H9 (cell line): ENCODE data around the gene SHANK3. TPM values are rescaled to one million over a fixed set of nuclear protein-coding genes. Genes with fewer than 3 reads are reported as not detected.

Experiments used
- DNase-seq: peaks from one replicate; pipeline ENCODE4 v3.0.0-alpha.2; 2017
- H2AFZ ChIP-seq: one replicate; pipeline ENCODE4 v1.6.1; 2013; ENCODE audit warnings: mild to moderate bottlenecking, low read length, control low read depth, moderate library complexity
- H2AK5ac ChIP-seq: 2 replicates; pipeline ENCODE4 v1.6.1; 2013; ENCODE audit warnings: low read length, control low read depth, mixed read lengths; ENCODE audit not compliant: insufficient read length
- H2BK120ac ChIP-seq: one replicate; pipeline ENCODE4 v1.6.1; 2013; ENCODE audit warnings: low read depth, mild to moderate bottlenecking, low read length, control low read depth, inconsistent platforms; ENCODE audit not compliant: poor library complexity, severe bottlenecking
- H2BK12ac ChIP-seq: 2 replicates; pipeline ENCODE4 v1.6.1; 2013; ENCODE audit warnings: low read length, control low read depth, mixed read lengths, low read depth; ENCODE audit not compliant: insufficient read length
- H2BK15ac ChIP-seq: 2 replicates; pipeline ENCODE4 v1.6.1; 2013; ENCODE audit warnings: low read depth, low read length, control low read depth
- H2BK20ac ChIP-seq: one replicate; pipeline ENCODE4 v1.6.1; 2013; ENCODE audit warnings: low read depth, mild to moderate bottlenecking, low read length, control low read depth, inconsistent platforms; ENCODE audit not compliant: poor library complexity, severe bottlenecking
- H2BK5ac ChIP-seq: 2 replicates; pipeline ENCODE4 v1.6.1; 2013; ENCODE audit warnings: low read length, control low read depth, mixed read lengths; ENCODE audit not compliant: insufficient read length
- H3K14ac ChIP-seq: 2 replicates; pipeline ENCODE4 v1.6.1; 2013; ENCODE audit warnings: low read length, control low read depth; ENCODE audit not compliant: insufficient read depth
- H3K18ac ChIP-seq: 2 replicates; pipeline ENCODE4 v1.6.1; 2013; ENCODE audit warnings: low read depth, mild to moderate bottlenecking, mixed read lengths, low read length, control low read depth; ENCODE audit not compliant: insufficient read length
- H3K23ac ChIP-seq: 2 replicates; pipeline ENCODE4 v1.6.1; 2013; ENCODE audit warnings: low read length, control low read depth, mixed read lengths, low read depth; ENCODE audit not compliant: insufficient read length
- H3K23me2 ChIP-seq: 2 replicates; pipeline ENCODE4 v1.6.1; 2013; ENCODE audit warnings: low read depth, mild to moderate bottlenecking, mixed read lengths, low read length, control low read depth; ENCODE audit not compliant: insufficient read length, poor library complexity, severe bottlenecking
- H3K27ac ChIP-seq: 2 replicates; pipeline ENCODE4 v1.5.1; 2013; ENCODE audit warnings: low read length, control low read depth, mixed read lengths, low read depth; ENCODE audit not compliant: insufficient read length
- H3K27me3 ChIP-seq: 2 replicates; pipeline ENCODE4 v1.6.1; 2013; ENCODE audit warnings: low read length, control low read depth, inconsistent platforms; ENCODE audit not compliant: insufficient read depth
- H3K4ac ChIP-seq: 2 replicates; pipeline ENCODE4 v1.6.1; 2013; ENCODE audit warnings: low read depth, mild to moderate bottlenecking, control low read depth, inconsistent platforms, low read length, moderate library complexity
- H3K4me1 ChIP-seq: 2 replicates; pipeline ENCODE4 v1.6.1; 2013; ENCODE audit warnings: low read length, control low read depth, inconsistent platforms; ENCODE audit not compliant: insufficient read depth
- H3K4me2 ChIP-seq: 2 replicates; pipeline ENCODE4 v1.6.1; 2013; ENCODE audit warnings: low read length, control low read depth, mixed read lengths; ENCODE audit not compliant: insufficient read length, insufficient read depth
- H3K56ac ChIP-seq: 2 replicates; pipeline ENCODE4 v1.6.1; 2013; ENCODE audit warnings: low read depth, mild to moderate bottlenecking, mixed read lengths, low read length, control low read depth; ENCODE audit not compliant: insufficient read length
- H3K79me1 ChIP-seq: 2 replicates; pipeline ENCODE4 v1.6.1; 2013; ENCODE audit warnings: low read depth, mild to moderate bottlenecking, moderate library complexity, low read length, control low read depth, inconsistent platforms; ENCODE audit not compliant: insufficient read depth, poor library complexity, severe bottlenecking
- H3K79me2 ChIP-seq: 2 replicates; pipeline ENCODE4 v1.6.1; 2013; ENCODE audit warnings: low read length, control low read depth, inconsistent platforms; ENCODE audit not compliant: insufficient read depth
- H3K9ac ChIP-seq: 2 replicates; pipeline ENCODE4 v1.6.1; 2013; ENCODE audit warnings: low read length, control low read depth, mixed read lengths; ENCODE audit not compliant: insufficient read length; ENCODE audit errors: extremely low read depth
- H3K9me3 ChIP-seq: one replicate; pipeline ENCODE4 v1.6.1; 2013; ENCODE audit warnings: low read depth, low read length, inconsistent platforms; ENCODE audit not compliant: control insufficient read depth
- H3T11ph ChIP-seq: one replicate; pipeline ENCODE4 v1.6.1; 2013; ENCODE audit warnings: mild to moderate bottlenecking, low read length, control low read depth, inconsistent platforms
- H4K20me1 ChIP-seq: one replicate; pipeline ENCODE4 v1.6.1; 2013; ENCODE audit not compliant: control insufficient read depth, insufficient read length, insufficient read depth
- H4K5ac ChIP-seq: 2 replicates; pipeline ENCODE4 v1.6.1; 2013; ENCODE audit warnings: low read depth, mild to moderate bottlenecking, mixed read lengths, low read length, control low read depth; ENCODE audit not compliant: insufficient read length
- H4K8ac ChIP-seq: replicated peaks from 2 replicates; pipeline ENCODE4 v1.6.1; 2013; ENCODE audit warnings: low read length, control low read depth, mixed read lengths, low read depth; ENCODE audit not compliant: insufficient read length
- H4K91ac ChIP-seq: 2 replicates; pipeline ENCODE4 v1.6.1; 2013; ENCODE audit warnings: low read depth, mild to moderate bottlenecking, moderate library complexity, mixed read lengths, low read length, control low read depth; ENCODE audit not compliant: insufficient read length
- H3K27ac Mint-ChIP-seq, 3 experiments: 2 replicates in 2 of 3; 3 replicates in 1 of 3; pipeline ENCODE4 v1.8.0; 2020 to 2021; ENCODE audit warnings: mixed read lengths in 3 of 3, mild to moderate bottlenecking in 1 of 3, moderate library complexity in 1 of 3
- H3K27me3 Mint-ChIP-seq: 2 replicates; pipeline ENCODE4 v1.8.0; 2021; ENCODE audit warnings: low read depth, mild to moderate bottlenecking, moderate library complexity, mixed read lengths
- H3K36me3 Mint-ChIP-seq, 3 experiments: 2 replicates in 2 of 3; 3 replicates in 1 of 3; pipeline ENCODE4 v1.8.0; 2020 to 2021; ENCODE audit warnings: low read depth in 3 of 3, mixed read lengths in 3 of 3; ENCODE audit not compliant: insufficient read depth in 1 of 3
- H3K4me1 Mint-ChIP-seq, 2 experiments: 2 replicates each; pipeline ENCODE4 v1.8.0; 2020; ENCODE audit warnings: mixed read lengths in 2 of 2
- H3K4me3 Mint-ChIP-seq, 2 experiments: 2 replicates in 1 of 2; 3 replicates in 1 of 2; pipeline ENCODE4 v1.8.0; 2020 to 2021; ENCODE audit warnings: mild to moderate bottlenecking in 2 of 2, mixed read lengths in 2 of 2, moderate library complexity in 1 of 2
- H3K9me3 Mint-ChIP-seq, 2 experiments: 2 replicates in 1 of 2; 3 replicates in 1 of 2; pipeline ENCODE4 v1.8.0; 2020; ENCODE audit warnings: mild to moderate bottlenecking in 2 of 2, mixed read lengths in 2 of 2, moderate library complexity in 1 of 2
- CTCF ChIP-seq: fragments of 200-600 bp; sonication (generic); conservative IDR thresholded peaks from 3 replicates; pipeline ENCODE4 v1.8.0; 2021; ENCODE audit warnings: antibody characterized with exemption, mild to moderate bottlenecking
- WGBS: extraction: QIAGEN DNeasy Blood & Tissue Kit; methylation state at CpG from one replicate; pipeline ENCODE4 v1.1.7; 2013; ENCODE audit warnings: missing lambda C conversion rate, low lambda C conversion rate, mixed read lengths; ENCODE audit not compliant: insufficient read length; ENCODE audit errors: extremely low coverage; 5-methylcytosine and 5-hydroxymethylcytosine counted together
- total RNA-seq: library from RNA; stranded (reverse); gene quantifications from 2 replicates; pipeline ENCODE4 v1.2.1, GENCODE V29; 2021

Gene SHANK3
- total RNA-seq, 1 experiment from 2014 or later: 8.7 TPM

- Histone ChIP-seq H3K27me3 (peaks cover 6% of the 10 kb centered on the region; the same call in 1 of the 2 replicates), H4K20me1 (no peaks in the 10 kb centered on the region), H3K23ac (peak overlapping the region; percentile 2), H2BK5ac (no peak overlapping the region), H3K4me1 (no peaks in the 10 kb centered on the region; the same call in 1 of the 2 replicates), H3K9me3 (no peaks in the 10 kb centered on the region), H3T11ph (no peak overlapping the region), H3K27ac (no peak overlapping the region), H2AFZ (no peak overlapping the region), H4K8ac (no peak overlapping the region), H2BK12ac (no peak overlapping the region), H3K56ac (no peak overlapping the region), H2BK15ac (no peak overlapping the region), H2BK120ac (no peak overlapping the region), H3K79me2 (no peaks in the 10 kb centered on the region), H3K9ac (no peak overlapping the region), H3K4me2 (peak overlapping the region; percentile 33), H4K91ac (no peak overlapping the region), H4K5ac (no peak overlapping the region), H2AK5ac (no peak overlapping the region), H3K14ac (no peak overlapping the region), H2BK20ac (no peak overlapping the region), H3K79me1 (no peaks in the 10 kb centered on the region), H3K23me2 (peaks cover 8% of the 10 kb centered on the region), H3K4ac (no peak overlapping the region), H3K18ac (no peak overlapping the region)
- H3K27ac Mint-ChIP-seq: no peak overlapping the region
- peaks cover 3 to 11% (median 9%) of the 10 kb centered on the region in 3 experiments; a peak in 5 of 7 replicates for H3K36me3 Mint-ChIP-seq
- peaks cover 0 to 2% of the 10 kb centered on the region in 2 experiments; a peak in 1 of 5 replicates for H3K9me3 Mint-ChIP-seq
- DNase-seq: peak; percentile 91
- H3K27me3 Mint-ChIP-seq: peaks cover 58% of the 10 kb centered on the region
- TF ChIP-seq CTCF: no peak
- peak overlapping the region; percentile 68 to 77 for H3K4me3 Mint-ChIP-seq
- no CpG with 5 or more reads among the region's 105 CpGs for WGBS
- H3K4me1 Mint-ChIP-seq: peaks cover 16 to 36% of the 10 kb centered on the region in 2 experiments
These were observed 2.3 kb downstream of the SHANK3 start for GRCh38 chr22:50674606-50675552.
